HEK293 (cell line): Measurements from ENCODE around the gene LAPTM4A.

Experiments
- CTCF ChIA-PET: fragments of 350-600 bp; formaldehyde crosslinking; extraction: SDS; loops from one replicate; lab custom pipeline; 2021; ENCODE audit warnings: antibody characterized with exemption; lab: Yijun Ruan, JAX
- POLR2A ChIA-PET: fragments of 300-600 bp; formaldehyde crosslinking; extraction: SDS; loops from one replicate; lab custom pipeline; 2020; ENCODE audit warnings: antibody characterized with exemption, inconsistent platforms; lab: Yijun Ruan, JAX
- H3K27ac ChIP-seq: fragments of 200-500 bp; sonication (Bioruptor generic); 2 replicates; pipeline ENCODE4 v1.5.1; 2014; ENCODE audit warnings: low read depth, low read length, control low read depth, inconsistent platforms; ENCODE audit errors: extremely low read depth
- H3K36me3 ChIP-seq, 2 experiments: fragments of 200-500 bp in 1 of 2; sonication (Bioruptor generic) in 1 of 2; 1 replicate in 1 of 2; 2 replicates in 1 of 2; pipeline ENCODE4 v1.5.1; 2014 to 2017; ENCODE audit warnings: inconsistent platforms in 2 of 2, low read length in 2 of 2; ENCODE audit not compliant: control insufficient read depth in 2 of 2, insufficient read depth in 1 of 2
- H3K4me1 ChIP-seq: fragments of 200-500 bp; sonication (Bioruptor generic); 2 replicates; pipeline ENCODE4 v1.5.1; 2014; ENCODE audit warnings: mild to moderate bottlenecking, low read length, inconsistent platforms; ENCODE audit not compliant: control insufficient read depth, insufficient read depth
- H3K4me3 ChIP-seq: 2 replicates; pipeline ENCODE4 v1.5.1; 2011; ENCODE audit warnings: low read depth, mild to moderate bottlenecking, control low read depth, low read length, moderate library complexity
- H3K9me3 ChIP-seq: fragments of 200-500 bp; sonication (Bioruptor generic); 2 replicates; pipeline ENCODE4 v1.5.1; 2014; ENCODE audit warnings: low read depth, low read length, inconsistent platforms; ENCODE audit not compliant: control insufficient read depth, insufficient read depth
- KLF10 ChIP-seq: fragments of 450-650 bp; IDR thresholded peaks from 2 replicates; pipeline ENCODE4 v1.5.1; 2018; ENCODE audit warnings: missing biosample characterization, mild to moderate bottlenecking, missing genetic modification characterization
- KLF9 ChIP-seq: fragments of 450-650 bp; formaldehyde crosslinking; IDR thresholded peaks from 2 replicates; pipeline ENCODE4 v1.5.1; 2016; ENCODE audit warnings: missing biosample characterization, missing genetic modification characterization, low read depth
- SCRT1 ChIP-seq: fragments of 450-650 bp; formaldehyde crosslinking; IDR thresholded peaks from 2 replicates; pipeline ENCODE4 v1.5.1; 2016; ENCODE audit warnings: missing biosample characterization, missing genetic modification characterization, borderline replicate concordance
- SP3 ChIP-seq: fragments of 450-650 bp; formaldehyde crosslinking; IDR thresholded peaks from 2 replicates; pipeline ENCODE4 v1.5.1; 2016; ENCODE audit warnings: missing biosample characterization, missing genetic modification characterization
- TCF7L2 ChIP-seq: IDR thresholded peaks from 2 replicates; pipeline ENCODE4 v1.6.1; 2011; ENCODE audit warnings: low read depth, mild to moderate bottlenecking, inconsistent platforms, low read length, moderate library complexity, borderline replicate concordance
- ZBTB8A ChIP-seq: fragments of 450-650 bp; formaldehyde crosslinking; IDR thresholded peaks from 2 replicates; pipeline ENCODE4 v1.5.1; 2016; ENCODE audit warnings: missing biosample characterization, missing genetic modification characterization
- ZEB2 ChIP-seq: fragments of 450-650 bp; formaldehyde crosslinking; IDR thresholded peaks from 2 replicates; pipeline ENCODE4 v1.5.1; 2016; ENCODE audit warnings: missing biosample characterization, missing genetic modification characterization
- ZIC2 ChIP-seq: fragments of 450-650 bp; formaldehyde crosslinking; IDR thresholded peaks from 2 replicates; pipeline ENCODE4 v1.5.1; 2016; ENCODE audit warnings: missing biosample characterization, missing genetic modification characterization
- ZNF114 ChIP-seq: fragments of 450-650 bp; formaldehyde crosslinking; IDR thresholded peaks from 2 replicates; pipeline ENCODE4 v1.5.0; 2017; ENCODE audit warnings: missing biosample characterization, missing genetic modification characterization
- ZNF140 ChIP-seq: fragments of 450-650 bp; formaldehyde crosslinking; IDR thresholded peaks from 2 replicates; pipeline ENCODE4 v1.5.1; 2016; ENCODE audit warnings: missing biosample characterization, missing genetic modification characterization
- ZNF19 ChIP-seq: fragments of 450-650 bp; formaldehyde crosslinking; IDR thresholded peaks from 2 replicates; pipeline ENCODE4; 2016; ENCODE audit warnings: missing biosample characterization, missing genetic modification characterization, low read depth
- ZNF211 ChIP-seq: fragments of 450-650 bp; formaldehyde crosslinking; IDR thresholded peaks from 2 replicates; pipeline ENCODE4 v1.5.1; 2016; ENCODE audit warnings: low read depth, missing biosample characterization, missing genetic modification characterization
- ZNF223 ChIP-seq: fragments of 450-650 bp; formaldehyde crosslinking; IDR thresholded peaks from 2 replicates; pipeline ENCODE4 v1.5.1; 2016; ENCODE audit warnings: missing biosample characterization, missing genetic modification characterization
- ZNF266 ChIP-seq: fragments of 450-650 bp; formaldehyde crosslinking; IDR thresholded peaks from 2 replicates; pipeline ENCODE4 v1.5.1; 2016; ENCODE audit warnings: missing biosample characterization, missing genetic modification characterization, low read depth
- ZNF391 ChIP-seq: fragments of 450-650 bp; formaldehyde crosslinking; IDR thresholded peaks from 2 replicates; pipeline ENCODE4 v1.5.1; 2016; ENCODE audit warnings: low read depth, missing biosample characterization, missing genetic modification characterization, borderline replicate concordance
- ZNF48 ChIP-seq: fragments of 450-650 bp; formaldehyde crosslinking; IDR thresholded peaks from 2 replicates; pipeline ENCODE4 v1.5.1; 2016; ENCODE audit warnings: missing biosample characterization, missing genetic modification characterization
- ZNF510 ChIP-seq: fragments of 450-650 bp; formaldehyde crosslinking; IDR thresholded peaks from 2 replicates; pipeline ENCODE4 v1.5.1; 2018; ENCODE audit warnings: mild to moderate bottlenecking, missing genetic modification characterization, missing biosample characterization; ENCODE audit not compliant: insufficient replicate concordance
- ZNF530 ChIP-seq: fragments of 450-650 bp; formaldehyde crosslinking; IDR thresholded peaks from 2 replicates; pipeline ENCODE4 v1.5.1; 2016; ENCODE audit warnings: low read depth, missing biosample characterization, missing genetic modification characterization
- ZNF549 ChIP-seq: fragments of 450-650 bp; IDR thresholded peaks from 2 replicates; pipeline ENCODE4 v1.5.1; 2018; ENCODE audit warnings: missing biosample characterization, missing genetic modification characterization, mild to moderate bottlenecking, inconsistent platforms, moderate library complexity
- ZNF664 ChIP-seq: fragments of 450-650 bp; formaldehyde crosslinking; IDR thresholded peaks from 2 replicates; pipeline ENCODE4 v1.5.1; 2016; ENCODE audit warnings: missing biosample characterization, missing genetic modification characterization
- TF ChIP-seq, protein P1 (sequence below): fragments of 450-650 bp; formaldehyde crosslinking; optimal IDR thresholded peaks from 2 replicates; pipeline ENCODE3; 2016; ENCODE audit warnings: missing biosample characterization, mild to moderate bottlenecking, missing genetic modification characterization
- TF ChIP-seq, protein P2 (sequence below): fragments of 450-650 bp; formaldehyde crosslinking; IDR thresholded peaks from 2 replicates; pipeline ENCODE4 v1.5.1; 2017; ENCODE audit warnings: missing biosample characterization, missing genetic modification characterization
- TF ChIP-seq, protein P3 (sequence below): fragments of 450-650 bp; formaldehyde crosslinking; IDR thresholded peaks from 2 replicates; pipeline ENCODE4 v1.5.1; 2017; ENCODE audit warnings: missing biosample characterization, mild to moderate bottlenecking, missing genetic modification characterization, moderate library complexity
- TF ChIP-seq, protein P4 (sequence below): fragments of 450-650 bp; formaldehyde crosslinking; IDR thresholded peaks from 2 replicates; pipeline ENCODE4 v1.5.0; 2017; ENCODE audit warnings: missing biosample characterization, missing genetic modification characterization, borderline replicate concordance
- TF ChIP-seq, protein P5 (sequence below): fragments of 450-650 bp; formaldehyde crosslinking; IDR thresholded peaks from 2 replicates; pipeline ENCODE4 v1.5.1; 2016; ENCODE audit warnings: missing biosample characterization, missing genetic modification characterization

LAPTM4A gene

DNA sequence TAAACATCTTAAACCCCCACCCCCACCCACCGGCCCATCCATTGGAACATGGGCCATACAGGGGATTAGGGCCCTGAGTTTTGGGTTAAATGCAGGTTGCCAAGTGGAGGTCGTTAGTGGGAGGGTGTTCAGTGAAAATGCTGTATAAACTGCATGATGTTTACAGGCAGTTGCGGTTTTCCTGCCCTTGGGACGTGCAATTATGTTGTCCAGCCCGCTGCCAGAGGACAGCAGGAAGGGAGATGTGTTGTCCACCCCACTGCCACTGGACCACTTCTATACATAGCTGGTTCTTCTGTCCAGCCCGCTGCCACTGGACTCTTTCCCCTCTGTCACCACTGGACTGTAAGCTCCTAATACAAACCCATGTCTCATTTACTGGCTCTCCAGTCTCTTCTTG lies 2.7 kb upstream of the LAPTM4A start:
- CTCF ChIA-PET, result interaction anchor here (0.6 to 1.4 kb wide), 5 partner anchors 36 to 517 kb away, joined by 3 to 8 read pairs (median 3); no protein-coding TSS in a partner anchor
- POLR2A ChIA-PET, result no interaction called here
- H3K4me1 ChIP-seq, result no peaks in the 10 kb centered on the region; the same call in none of the 2 replicates
- H3K36me3 ChIP-seq, result no peaks in the 10 kb centered on the region
- no peak for TF ChIP-seq SP3 (tag by site-specific recombination)
- TF ChIP-seq ZNF510 (tag by site-specific recombination), result no peak
- no peak for TF ChIP-seq TCF7L2
- TF ChIP-seq, protein P1, sequence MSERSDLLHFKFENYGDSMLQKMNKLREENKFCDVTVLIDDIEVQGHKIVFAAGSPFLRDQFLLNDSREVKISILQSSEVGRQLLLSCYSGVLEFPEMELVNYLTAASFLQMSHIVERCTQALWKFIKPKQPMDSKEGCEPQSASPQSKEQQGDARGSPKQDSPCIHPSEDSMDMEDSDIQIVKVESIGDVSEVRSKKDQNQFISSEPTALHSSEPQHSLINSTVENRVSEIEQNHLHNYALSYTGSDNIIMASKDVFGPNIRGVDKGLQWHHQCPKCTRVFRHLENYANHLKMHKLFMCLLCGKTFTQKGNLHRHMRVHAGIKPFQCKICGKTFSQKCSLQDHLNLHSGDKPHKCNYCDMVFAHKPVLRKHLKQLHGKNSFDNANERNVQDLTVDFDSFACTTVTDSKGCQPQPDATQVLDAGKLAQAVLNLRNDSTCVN (tag by site-specific recombination), result no peak
- TF ChIP-seq, protein P2, sequence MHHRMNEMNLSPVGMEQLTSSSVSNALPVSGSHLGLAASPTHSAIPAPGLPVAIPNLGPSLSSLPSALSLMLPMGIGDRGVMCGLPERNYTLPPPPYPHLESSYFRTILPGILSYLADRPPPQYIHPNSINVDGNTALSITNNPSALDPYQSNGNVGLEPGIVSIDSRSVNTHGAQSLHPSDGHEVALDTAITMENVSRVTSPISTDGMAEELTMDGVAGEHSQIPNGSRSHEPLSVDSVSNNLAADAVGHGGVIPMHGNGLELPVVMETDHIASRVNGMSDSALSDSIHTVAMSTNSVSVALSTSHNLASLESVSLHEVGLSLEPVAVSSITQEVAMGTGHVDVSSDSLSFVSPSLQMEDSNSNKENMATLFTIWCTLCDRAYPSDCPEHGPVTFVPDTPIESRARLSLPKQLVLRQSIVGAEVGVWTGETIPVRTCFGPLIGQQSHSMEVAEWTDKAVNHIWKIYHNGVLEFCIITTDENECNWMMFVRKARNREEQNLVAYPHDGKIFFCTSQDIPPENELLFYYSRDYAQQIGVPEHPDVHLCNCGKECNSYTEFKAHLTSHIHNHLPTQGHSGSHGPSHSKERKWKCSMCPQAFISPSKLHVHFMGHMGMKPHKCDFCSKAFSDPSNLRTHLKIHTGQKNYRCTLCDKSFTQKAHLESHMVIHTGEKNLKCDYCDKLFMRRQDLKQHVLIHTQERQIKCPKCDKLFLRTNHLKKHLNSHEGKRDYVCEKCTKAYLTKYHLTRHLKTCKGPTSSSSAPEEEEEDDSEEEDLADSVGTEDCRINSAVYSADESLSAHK (tag by site-specific recombination), result no peak
- TF ChIP-seq, protein P3, sequence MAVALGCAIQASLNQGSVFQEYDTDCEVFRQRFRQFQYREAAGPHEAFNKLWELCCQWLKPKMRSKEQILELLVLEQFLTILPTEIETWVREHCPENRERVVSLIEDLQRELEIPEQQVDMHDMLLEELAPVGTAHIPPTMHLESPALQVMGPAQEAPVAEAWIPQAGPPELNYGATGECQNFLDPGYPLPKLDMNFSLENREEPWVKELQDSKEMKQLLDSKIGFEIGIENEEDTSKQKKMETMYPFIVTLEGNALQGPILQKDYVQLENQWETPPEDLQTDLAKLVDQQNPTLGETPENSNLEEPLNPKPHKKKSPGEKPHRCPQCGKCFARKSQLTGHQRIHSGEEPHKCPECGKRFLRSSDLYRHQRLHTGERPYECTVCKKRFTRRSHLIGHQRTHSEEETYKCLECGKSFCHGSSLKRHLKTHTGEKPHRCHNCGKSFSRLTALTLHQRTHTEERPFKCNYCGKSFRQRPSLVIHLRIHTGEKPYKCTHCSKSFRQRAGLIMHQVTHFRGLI (tag by site-specific recombination), result no peak
- no peak for TF ChIP-seq ZNF48 (tag by site-specific recombination)
- TF ChIP-seq KLF10 (tag by site-specific recombination), result no peak
- no peak for TF ChIP-seq ZBTB8A (tag by site-specific recombination)
- TF ChIP-seq, protein P4, sequence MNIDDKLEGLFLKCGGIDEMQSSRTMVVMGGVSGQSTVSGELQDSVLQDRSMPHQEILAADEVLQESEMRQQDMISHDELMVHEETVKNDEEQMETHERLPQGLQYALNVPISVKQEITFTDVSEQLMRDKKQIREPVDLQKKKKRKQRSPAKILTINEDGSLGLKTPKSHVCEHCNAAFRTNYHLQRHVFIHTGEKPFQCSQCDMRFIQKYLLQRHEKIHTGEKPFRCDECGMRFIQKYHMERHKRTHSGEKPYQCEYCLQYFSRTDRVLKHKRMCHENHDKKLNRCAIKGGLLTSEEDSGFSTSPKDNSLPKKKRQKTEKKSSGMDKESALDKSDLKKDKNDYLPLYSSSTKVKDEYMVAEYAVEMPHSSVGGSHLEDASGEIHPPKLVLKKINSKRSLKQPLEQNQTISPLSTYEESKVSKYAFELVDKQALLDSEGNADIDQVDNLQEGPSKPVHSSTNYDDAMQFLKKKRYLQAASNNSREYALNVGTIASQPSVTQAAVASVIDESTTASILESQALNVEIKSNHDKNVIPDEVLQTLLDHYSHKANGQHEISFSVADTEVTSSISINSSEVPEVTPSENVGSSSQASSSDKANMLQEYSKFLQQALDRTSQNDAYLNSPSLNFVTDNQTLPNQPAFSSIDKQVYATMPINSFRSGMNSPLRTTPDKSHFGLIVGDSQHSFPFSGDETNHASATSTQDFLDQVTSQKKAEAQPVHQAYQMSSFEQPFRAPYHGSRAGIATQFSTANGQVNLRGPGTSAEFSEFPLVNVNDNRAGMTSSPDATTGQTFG, result no peak
- no peak for TF ChIP-seq ZNF223 (tag by site-specific recombination)
- no peak for TF ChIP-seq ZNF19 (tag by site-specific recombination)
- no peak for TF ChIP-seq SCRT1 (tag by site-specific recombination)
- no peak for TF ChIP-seq ZNF211
- no peaks in the 10 kb centered on the region for H3K9me3 ChIP-seq
- no peak overlapping the region for H3K27ac ChIP-seq
- H3K4me3 ChIP-seq, result no peak overlapping the region

DNA sequence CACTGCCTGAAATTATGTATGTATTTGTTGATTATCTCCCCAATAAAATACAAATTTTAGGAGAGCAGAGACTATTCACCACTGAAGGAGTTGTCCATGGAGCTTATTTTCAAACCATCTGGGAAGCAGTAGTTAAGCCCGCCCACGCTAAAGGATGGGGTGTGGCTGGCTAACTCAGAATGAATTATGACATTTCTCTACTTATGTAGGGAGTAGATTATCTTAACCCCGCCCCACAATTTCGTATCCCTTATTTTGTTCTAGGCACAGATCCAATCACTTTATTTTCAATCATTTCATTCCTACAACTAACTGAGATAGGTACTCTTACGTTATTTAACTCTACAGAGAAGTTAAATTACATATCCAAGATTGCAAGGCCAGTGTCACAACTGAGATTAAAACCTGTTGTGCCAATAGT lies 1.4 kb upstream of the LAPTM4A start:
- H3K9me3 ChIP-seq, result no peaks in the 10 kb centered on the region
- H3K4me1 ChIP-seq, result peaks cover 7% of the 10 kb centered on the region
- CTCF ChIA-PET, result interaction anchor here (1.3 to 3.2 kb wide), 2 partner anchors 25 to 37 kb away, joined by 3 to 14 read pairs; no protein-coding TSS in a partner anchor
- peak overlapping the region; percentile 75 for H3K4me3 ChIP-seq
- no peaks in the 10 kb centered on the region for H3K36me3 ChIP-seq
- POLR2A ChIA-PET, result interaction anchor here (2.0 to 2.1 kb wide), 2 partner anchors 11 to 63 kb away, joined by 5 to 11 read pairs; partner anchors contain the start of gene WDR35
- no peak overlapping the region; the same call in 1 of the 2 replicates for H3K27ac ChIP-seq
- TF ChIP-seq ZNF391 (no peak), KLF9 (tag by site-specific recombination) (peak; percentile 44; the same call in 1 of the 2 replicates), ZEB2 (tag by site-specific recombination) (no peak), ZNF549 (tag by site-specific recombination) (no peak), ZNF140 (tag by site-specific recombination) (no peak), ZNF530 (no peak), ZIC2 (no peak), ZNF664 (tag by site-specific recombination) (peak; percentile 97), ZNF114 (tag by site-specific recombination) (no peak), ZNF266 (tag by site-specific recombination) (no peak), SP3 (tag by site-specific recombination) (peak; percentile 51; the same call in 1 of the 2 replicates)
- TF ChIP-seq, protein P5, sequence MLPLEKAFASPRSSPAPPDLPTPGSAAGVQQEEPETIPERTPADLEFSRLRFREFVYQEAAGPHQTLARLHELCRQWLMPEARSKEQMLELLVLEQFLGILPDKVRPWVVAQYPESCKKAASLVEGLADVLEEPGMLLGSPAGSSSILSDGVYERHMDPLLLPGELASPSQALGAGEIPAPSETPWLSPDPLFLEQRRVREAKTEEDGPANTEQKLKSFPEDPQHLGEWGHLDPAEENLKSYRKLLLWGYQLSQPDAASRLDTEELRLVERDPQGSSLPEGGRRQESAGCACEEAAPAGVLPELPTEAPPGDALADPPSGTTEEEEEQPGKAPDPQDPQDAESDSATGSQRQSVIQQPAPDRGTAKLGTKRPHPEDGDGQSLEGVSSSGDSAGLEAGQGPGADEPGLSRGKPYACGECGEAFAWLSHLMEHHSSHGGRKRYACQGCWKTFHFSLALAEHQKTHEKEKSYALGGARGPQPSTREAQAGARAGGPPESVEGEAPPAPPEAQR (tag by site-specific recombination), result no peak
